NB4 (cell line): ENCODE data around the gene KRTAP12-4.
"Not testable (repeated sequence)": the region's sequence is repeated elsewhere in the genome, so short reads cannot be mapped to it uniquely, and the experiment has no call there.

Experiments used
- DNase-seq: peaks from one replicate; pipeline ENCODE4 v3.0.0; 2010; ENCODE audit warnings: low read depth
- H3K4me3 ChIP-seq: one replicate; pipeline ENCODE4 v1.5.1; 2011; ENCODE audit warnings: mild to moderate bottlenecking, low read depth, low read length, moderate library complexity
- CTCF ChIP-seq: IDR thresholded peaks from one replicate; pipeline ENCODE4 v1.5.1; 2012; ENCODE audit warnings: low read depth, low read length
- MAX ChIP-seq: IDR thresholded peaks from 2 replicates; pipeline ENCODE4 v1.6.1; 2011; ENCODE audit warnings: low read depth, low read length
- MYC ChIP-seq: IDR thresholded peaks from 2 replicates; pipeline ENCODE4 v1.6.1; 2011; ENCODE audit warnings: low read depth, low read length
- POLR2A ChIP-seq: IDR thresholded peaks from 2 replicates; pipeline ENCODE4 v1.6.1; 2011; ENCODE audit warnings: mild to moderate bottlenecking; ENCODE audit not compliant: insufficient read length; ENCODE audit errors: extremely low read depth

Gene KRTAP12-4

GRCh38 chr21:44701023-44701400 is 46.6 kb upstream of the KRTAP12-4 start:
- no peak for TF ChIP-seq CTCF
- TF ChIP-seq MYC: no peak
- no peak for TF ChIP-seq MAX
- TF ChIP-seq POLR2A: no peak

GRCh38 chr21:44700101-44701022 is 45.9 kb upstream of the KRTAP12-4 start:
- no peak for DNase-seq
- H3K4me3 ChIP-seq: no peak overlapping the region
- TF ChIP-seq POLR2A: no peak
- TF ChIP-seq MAX: no peak
- TF ChIP-seq CTCF: no peak
- no peak for TF ChIP-seq MYC

More at GRCh38 chr21:44701023-44701400, 46.6 kb upstream of the KRTAP12-4 start:
- DNase-seq: no peak
- H3K4me3 ChIP-seq: no peak overlapping the region

- no peak for DNase-seq
- no peak overlapping the region for H3K4me3 ChIP-seq
- TF ChIP-seq CTCF (no peak), MYC (no peak), MAX (no peak), POLR2A (no peak)
Observed at GRCh38 chr21:44699502-44700001, 45.1 kb upstream of the KRTAP12-4 start.

GRCh38 chr21:44697811-44698734 is 43.6 kb upstream of the KRTAP12-4 start:
- H3K4me3 ChIP-seq: no peak overlapping the region
- no peak for TF ChIP-seq CTCF
- TF ChIP-seq MYC: no peak
- no peak for TF ChIP-seq POLR2A
- no peak for TF ChIP-seq MAX
- no peak for DNase-seq

- H3K4me3 ChIP-seq, DNase-seq: not testable (repeated sequence)
Observed at GRCh38 chr21:44697172-44697810, 42.8 kb upstream of the KRTAP12-4 start, which contains the start of gene KRTAP10-12. KRTAP10-12 (plus strand) TSS chr21:44697172; CDS start chr21:44697202, 30 bp downstream.
